Astrocyte of the cerebellum (primary cell): ENCODE results near the gene ZNF154.

ENCODE experiments used
- DNase-seq: peaks from one replicate; pipeline ENCODE4 v3.0.0-alpha.2; 2011; ENCODE audit warnings: low read depth
- H3K4me3 ChIP-seq: 2 replicates; pipeline ENCODE4 v1.5.1; 2011; ENCODE audit warnings: mild to moderate bottlenecking, low read depth, low read length, moderate library complexity
- CTCF ChIP-seq: IDR thresholded peaks from 2 replicates; pipeline ENCODE4 v1.5.1; 2012; ENCODE audit warnings: low read length, low read depth, moderate library complexity, mild to moderate bottlenecking; ENCODE audit errors: missing control alignments
- in situ Hi-C: cut with HindIII; loops from 2 replicates; pipeline ENCODE4 v1.10.0; 2017; ENCODE audit warnings: low sequenced_read_pairs

The ZNF154 gene

GRCh38 chr19:57651654-57651996 lies 57.4 kb downstream of the ZNF154 start:
- in situ Hi-C loops, result no loop called here
- no peak overlapping the region for H3K4me3 ChIP-seq
- no peak for DNase-seq
- TF ChIP-seq CTCF, result no peak

- no peak overlapping the region for H3K4me3 ChIP-seq
- in situ Hi-C loops, result no loop called here
- no peak for TF ChIP-seq CTCF
- no peak for DNase-seq
These were observed 60.5 kb downstream of the ZNF154 start for GRCh38 chr19:57648331-57649003.
